H9 (cell line): Measurements from ENCODE around the gene DUOX1. TPM values are rescaled to one million over a fixed set of nuclear protein-coding genes. Genes with fewer than 3 reads are reported as not detected.

Experiments used
- DNase-seq: peaks from one replicate; pipeline ENCODE4 v3.0.0-alpha.2; 2017
- H2AFZ ChIP-seq: one replicate; pipeline ENCODE4 v1.6.1; 2013; ENCODE audit warnings: mild to moderate bottlenecking, low read length, control low read depth, moderate library complexity
- H2AK5ac ChIP-seq: 2 replicates; pipeline ENCODE4 v1.6.1; 2013; ENCODE audit warnings: low read length, control low read depth, mixed read lengths; ENCODE audit not compliant: insufficient read length
- H2BK120ac ChIP-seq: one replicate; pipeline ENCODE4 v1.6.1; 2013; ENCODE audit warnings: low read depth, mild to moderate bottlenecking, low read length, control low read depth, inconsistent platforms; ENCODE audit not compliant: poor library complexity, severe bottlenecking
- H2BK12ac ChIP-seq: 2 replicates; pipeline ENCODE4 v1.6.1; 2013; ENCODE audit warnings: low read length, control low read depth, mixed read lengths, low read depth; ENCODE audit not compliant: insufficient read length
- H2BK15ac ChIP-seq: 2 replicates; pipeline ENCODE4 v1.6.1; 2013; ENCODE audit warnings: low read depth, low read length, control low read depth
- H2BK20ac ChIP-seq: one replicate; pipeline ENCODE4 v1.6.1; 2013; ENCODE audit warnings: low read depth, mild to moderate bottlenecking, low read length, control low read depth, inconsistent platforms; ENCODE audit not compliant: poor library complexity, severe bottlenecking
- H2BK5ac ChIP-seq: 2 replicates; pipeline ENCODE4 v1.6.1; 2013; ENCODE audit warnings: low read length, control low read depth, mixed read lengths; ENCODE audit not compliant: insufficient read length
- H3K14ac ChIP-seq: 2 replicates; pipeline ENCODE4 v1.6.1; 2013; ENCODE audit warnings: low read length, control low read depth; ENCODE audit not compliant: insufficient read depth
- H3K18ac ChIP-seq: 2 replicates; pipeline ENCODE4 v1.6.1; 2013; ENCODE audit warnings: low read depth, mild to moderate bottlenecking, mixed read lengths, low read length, control low read depth; ENCODE audit not compliant: insufficient read length
- H3K23ac ChIP-seq: 2 replicates; pipeline ENCODE4 v1.6.1; 2013; ENCODE audit warnings: low read length, control low read depth, mixed read lengths, low read depth; ENCODE audit not compliant: insufficient read length
- H3K23me2 ChIP-seq: 2 replicates; pipeline ENCODE4 v1.6.1; 2013; ENCODE audit warnings: low read depth, mild to moderate bottlenecking, mixed read lengths, low read length, control low read depth; ENCODE audit not compliant: insufficient read length, poor library complexity, severe bottlenecking
- H3K27ac ChIP-seq: 2 replicates; pipeline ENCODE4 v1.5.1; 2013; ENCODE audit warnings: low read length, control low read depth, mixed read lengths, low read depth; ENCODE audit not compliant: insufficient read length
- H3K27me3 ChIP-seq: 2 replicates; pipeline ENCODE4 v1.6.1; 2013; ENCODE audit warnings: low read length, control low read depth, inconsistent platforms; ENCODE audit not compliant: insufficient read depth
- H3K4ac ChIP-seq: 2 replicates; pipeline ENCODE4 v1.6.1; 2013; ENCODE audit warnings: low read depth, mild to moderate bottlenecking, control low read depth, inconsistent platforms, low read length, moderate library complexity
- H3K4me1 ChIP-seq: 2 replicates; pipeline ENCODE4 v1.6.1; 2013; ENCODE audit warnings: low read length, control low read depth, inconsistent platforms; ENCODE audit not compliant: insufficient read depth
- H3K4me2 ChIP-seq: 2 replicates; pipeline ENCODE4 v1.6.1; 2013; ENCODE audit warnings: low read length, control low read depth, mixed read lengths; ENCODE audit not compliant: insufficient read length, insufficient read depth
- H3K56ac ChIP-seq: 2 replicates; pipeline ENCODE4 v1.6.1; 2013; ENCODE audit warnings: low read depth, mild to moderate bottlenecking, mixed read lengths, low read length, control low read depth; ENCODE audit not compliant: insufficient read length
- H3K79me1 ChIP-seq: 2 replicates; pipeline ENCODE4 v1.6.1; 2013; ENCODE audit warnings: low read depth, mild to moderate bottlenecking, moderate library complexity, low read length, control low read depth, inconsistent platforms; ENCODE audit not compliant: insufficient read depth, poor library complexity, severe bottlenecking
- H3K79me2 ChIP-seq: 2 replicates; pipeline ENCODE4 v1.6.1; 2013; ENCODE audit warnings: low read length, control low read depth, inconsistent platforms; ENCODE audit not compliant: insufficient read depth
- H3K9ac ChIP-seq: 2 replicates; pipeline ENCODE4 v1.6.1; 2013; ENCODE audit warnings: low read length, control low read depth, mixed read lengths; ENCODE audit not compliant: insufficient read length; ENCODE audit errors: extremely low read depth
- H3K9me3 ChIP-seq: one replicate; pipeline ENCODE4 v1.6.1; 2013; ENCODE audit warnings: low read depth, low read length, inconsistent platforms; ENCODE audit not compliant: control insufficient read depth
- H3T11ph ChIP-seq: one replicate; pipeline ENCODE4 v1.6.1; 2013; ENCODE audit warnings: mild to moderate bottlenecking, low read length, control low read depth, inconsistent platforms
- H4K20me1 ChIP-seq: one replicate; pipeline ENCODE4 v1.6.1; 2013; ENCODE audit not compliant: control insufficient read depth, insufficient read length, insufficient read depth
- H4K5ac ChIP-seq: 2 replicates; pipeline ENCODE4 v1.6.1; 2013; ENCODE audit warnings: low read depth, mild to moderate bottlenecking, mixed read lengths, low read length, control low read depth; ENCODE audit not compliant: insufficient read length
- H4K8ac ChIP-seq: replicated peaks from 2 replicates; pipeline ENCODE4 v1.6.1; 2013; ENCODE audit warnings: low read length, control low read depth, mixed read lengths, low read depth; ENCODE audit not compliant: insufficient read length
- H4K91ac ChIP-seq: 2 replicates; pipeline ENCODE4 v1.6.1; 2013; ENCODE audit warnings: low read depth, mild to moderate bottlenecking, moderate library complexity, mixed read lengths, low read length, control low read depth; ENCODE audit not compliant: insufficient read length
- H3K27ac Mint-ChIP-seq, 3 experiments: 2 replicates in 2 of 3; 3 replicates in 1 of 3; pipeline ENCODE4 v1.8.0; 2020 to 2021; ENCODE audit warnings: mixed read lengths in 3 of 3, mild to moderate bottlenecking in 1 of 3, moderate library complexity in 1 of 3
- H3K27me3 Mint-ChIP-seq: 2 replicates; pipeline ENCODE4 v1.8.0; 2021; ENCODE audit warnings: low read depth, mild to moderate bottlenecking, moderate library complexity, mixed read lengths
- H3K36me3 Mint-ChIP-seq, 3 experiments: 2 replicates in 2 of 3; 3 replicates in 1 of 3; pipeline ENCODE4 v1.8.0; 2020 to 2021; ENCODE audit warnings: low read depth in 3 of 3, mixed read lengths in 3 of 3; ENCODE audit not compliant: insufficient read depth in 1 of 3
- H3K4me1 Mint-ChIP-seq, 2 experiments: 2 replicates each; pipeline ENCODE4 v1.8.0; 2020; ENCODE audit warnings: mixed read lengths in 2 of 2
- H3K4me3 Mint-ChIP-seq, 2 experiments: 2 replicates in 1 of 2; 3 replicates in 1 of 2; pipeline ENCODE4 v1.8.0; 2020 to 2021; ENCODE audit warnings: mild to moderate bottlenecking in 2 of 2, mixed read lengths in 2 of 2, moderate library complexity in 1 of 2
- H3K9me3 Mint-ChIP-seq, 2 experiments: 2 replicates in 1 of 2; 3 replicates in 1 of 2; pipeline ENCODE4 v1.8.0; 2020; ENCODE audit warnings: mild to moderate bottlenecking in 2 of 2, mixed read lengths in 2 of 2, moderate library complexity in 1 of 2
- total RNA-seq: library from RNA; stranded (reverse); gene quantifications from 2 replicates; pipeline ENCODE4 v1.2.1, GENCODE V29; 2021
- TF ChIP-seq, protein P1 (sequence below): fragments of 200-600 bp; sonication (generic); conservative IDR thresholded peaks from 3 replicates; pipeline ENCODE4 v1.8.0; 2021; ENCODE audit warnings: antibody characterized with exemption, mild to moderate bottlenecking

The DUOX1 gene
- total RNA-seq, 1 experiment from 2014 or later, result 2.6 TPM

GRCh38 chr15:45123397-45123796, 6.4 kb upstream of the DUOX1 start:
- Mint-ChIP-seq H3K9me3 (no peaks in the 10 kb centered on the region), H3K36me3 (no peaks in the 10 kb centered on the region; a peak in 1 of 7 replicates), H3K27ac (no peak overlapping the region), H3K27me3 (peaks cover 79% of the 10 kb centered on the region), H3K4me1 (peaks cover under 1 to 3% of the 10 kb centered on the region in 2 experiments; a peak in 2 of 4 replicates), H3K4me3 (no peak overlapping the region)
- no peak overlapping the region for H4K8ac ChIP-seq
- no peaks in the 10 kb centered on the region for H3K79me2 ChIP-seq
- H2BK20ac ChIP-seq, result no peak overlapping the region
- no peak overlapping the region for H2BK15ac ChIP-seq
- H3K27me3 ChIP-seq, result peaks cover 20% of the 10 kb centered on the region
- H4K5ac ChIP-seq, result no peak overlapping the region
- no peak overlapping the region for H3K9ac ChIP-seq
- no peak overlapping the region for H2AFZ ChIP-seq
- no peak overlapping the region for H3K23ac ChIP-seq
- no peak overlapping the region for H3K14ac ChIP-seq
- no peaks in the 10 kb centered on the region for H3K4me1 ChIP-seq
- H3K56ac ChIP-seq, result no peak overlapping the region
- no peaks in the 10 kb centered on the region for H3K23me2 ChIP-seq
- no peak overlapping the region for H2BK120ac ChIP-seq
- TF ChIP-seq, protein P1, sequence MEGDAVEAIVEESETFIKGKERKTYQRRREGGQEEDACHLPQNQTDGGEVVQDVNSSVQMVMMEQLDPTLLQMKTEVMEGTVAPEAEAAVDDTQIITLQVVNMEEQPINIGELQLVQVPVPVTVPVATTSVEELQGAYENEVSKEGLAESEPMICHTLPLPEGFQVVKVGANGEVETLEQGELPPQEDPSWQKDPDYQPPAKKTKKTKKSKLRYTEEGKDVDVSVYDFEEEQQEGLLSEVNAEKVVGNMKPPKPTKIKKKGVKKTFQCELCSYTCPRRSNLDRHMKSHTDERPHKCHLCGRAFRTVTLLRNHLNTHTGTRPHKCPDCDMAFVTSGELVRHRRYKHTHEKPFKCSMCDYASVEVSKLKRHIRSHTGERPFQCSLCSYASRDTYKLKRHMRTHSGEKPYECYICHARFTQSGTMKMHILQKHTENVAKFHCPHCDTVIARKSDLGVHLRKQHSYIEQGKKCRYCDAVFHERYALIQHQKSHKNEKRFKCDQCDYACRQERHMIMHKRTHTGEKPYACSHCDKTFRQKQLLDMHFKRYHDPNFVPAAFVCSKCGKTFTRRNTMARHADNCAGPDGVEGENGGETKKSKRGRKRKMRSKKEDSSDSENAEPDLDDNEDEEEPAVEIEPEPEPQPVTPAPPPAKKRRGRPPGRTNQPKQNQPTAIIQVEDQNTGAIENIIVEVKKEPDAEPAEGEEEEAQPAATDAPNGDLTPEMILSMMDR, result no peak
- no peak overlapping the region for H2BK12ac ChIP-seq
- H3K4ac ChIP-seq, result no peak overlapping the region
- H3T11ph ChIP-seq, result no peak overlapping the region
- no peaks in the 10 kb centered on the region for H3K9me3 ChIP-seq
- no peak overlapping the region for H3K18ac ChIP-seq
- no peak overlapping the region for H3K27ac ChIP-seq
- H3K4me2 ChIP-seq, result no peak overlapping the region
- H3K79me1 ChIP-seq, result no peaks in the 10 kb centered on the region
- H2BK5ac ChIP-seq, result no peak overlapping the region
- H4K91ac ChIP-seq, result no peak overlapping the region
- no peak overlapping the region for H2AK5ac ChIP-seq
- DNase-seq, result no peak
- no peaks in the 10 kb centered on the region for H4K20me1 ChIP-seq
